T1000 (cell line): ENCODE data around the gene MS4A4A.

Experiments
- DNase-seq: peaks from one replicate; lab custom pipeline; 2025; ENCODE audit warnings: mixed read lengths; lab: John Stamatoyannopoulos, UW

Gene MS4A4A

GRCh38 chr11:60348116-60348515, 67.7 kb downstream of the MS4A4A start:
- no peak for DNase-seq

- no peak for DNase-seq
Observed at GRCh38 chr11:60349990-60350389, 69.5 kb downstream of the MS4A4A start.

GRCh38 chr11:60357771-60358170, 77.3 kb downstream of the MS4A4A start:
- DNase-seq = no peak
